NCI-H2029 (cell line): ENCODE data around the gene UTS2R.

ENCODE experiments used
- DNase-seq: peaks from one replicate; lab custom pipeline; 2025; lab: John Stamatoyannopoulos, UW

Gene UTS2R

DNA sequence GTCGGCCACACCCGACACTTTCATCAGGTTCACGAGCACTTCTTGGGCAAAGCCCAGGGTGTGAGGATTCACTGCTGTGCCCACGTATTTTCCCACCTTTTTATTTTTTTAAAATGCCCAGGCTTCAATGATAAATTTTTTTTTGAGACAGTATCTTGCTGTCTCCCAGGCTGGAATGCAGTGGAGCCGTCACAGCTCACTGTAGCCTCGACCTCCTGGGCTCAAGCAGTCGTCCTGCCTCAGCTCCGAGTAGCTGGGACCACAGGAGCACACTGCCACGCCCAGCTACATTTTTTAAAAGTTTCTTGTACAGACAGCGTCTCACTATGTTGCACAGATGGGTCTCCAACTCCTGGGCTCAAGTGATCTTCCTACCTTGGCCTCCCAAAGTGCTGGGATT, 17.8 kb downstream of the UTS2R start:
- DNase-seq = no peak

DNA sequence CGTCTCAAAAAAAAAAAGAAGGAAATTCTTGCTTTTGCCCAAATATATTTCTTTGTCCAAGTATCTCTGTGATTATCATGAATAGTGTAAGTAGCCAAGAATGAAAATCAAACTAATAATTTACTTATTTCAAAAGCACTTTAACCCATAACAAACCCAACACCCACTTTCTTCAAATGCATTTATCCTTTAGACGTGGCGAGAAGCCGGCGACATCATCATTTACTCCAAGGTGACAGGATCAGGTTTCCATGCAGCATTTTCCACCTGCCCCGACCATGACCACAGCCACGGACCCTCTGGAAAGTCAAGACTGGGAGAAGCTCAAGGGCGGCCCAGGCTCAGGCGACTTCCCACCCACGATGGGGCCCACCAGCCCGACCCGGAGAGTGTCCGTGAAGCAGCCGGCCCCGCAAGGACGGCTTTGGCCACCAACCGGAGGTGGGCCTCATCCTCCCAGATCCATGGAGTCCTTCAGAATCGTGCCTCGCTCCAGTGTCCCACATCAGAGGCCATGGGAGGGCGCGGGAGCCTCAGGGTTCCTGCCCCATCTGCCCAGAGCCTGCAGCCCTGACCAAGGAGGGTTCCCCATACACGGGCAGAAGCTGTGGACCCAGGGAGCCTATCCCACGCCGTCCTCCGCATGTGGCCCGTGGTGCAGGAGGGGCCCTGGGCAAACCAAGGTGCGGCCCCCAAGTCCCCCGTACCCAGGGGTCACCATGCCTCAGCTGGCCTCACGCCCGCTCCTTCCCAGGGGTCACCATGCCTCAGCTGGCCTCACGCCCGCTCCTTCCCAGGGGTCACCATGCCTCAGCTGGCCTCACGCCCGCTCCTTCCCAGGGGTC, 18.7 kb downstream of the UTS2R start:
- DNase-seq = no peak

DNA sequence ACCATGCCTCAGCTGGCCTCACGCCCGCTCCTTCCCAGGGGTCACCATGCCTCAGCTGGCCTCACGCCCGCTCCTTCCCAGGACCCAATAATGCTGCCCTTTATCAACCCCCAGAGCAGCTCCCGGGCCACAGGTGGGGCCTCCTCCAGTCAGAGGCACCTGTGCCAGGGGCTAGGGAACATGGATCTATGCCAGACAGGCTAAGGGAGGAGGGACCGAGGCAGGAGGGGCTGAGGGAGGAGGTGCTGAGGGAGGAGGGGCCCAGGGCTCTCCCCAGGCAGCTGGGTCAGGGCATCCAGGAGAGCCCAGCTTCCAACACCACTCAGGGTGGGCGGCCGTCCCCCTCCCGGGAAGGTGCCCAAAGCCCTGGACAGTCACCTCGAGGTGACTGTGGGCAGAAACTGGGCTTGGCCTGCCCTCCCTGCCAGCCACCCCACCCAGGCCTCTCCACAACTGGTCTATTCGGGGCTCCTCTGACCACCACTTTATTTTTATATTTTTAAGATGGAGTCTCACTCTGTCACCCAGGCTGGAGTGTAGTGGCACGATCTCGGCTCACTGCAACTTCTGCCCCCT, 19.4 kb downstream of the UTS2R start:
- no peak for DNase-seq

DNA sequence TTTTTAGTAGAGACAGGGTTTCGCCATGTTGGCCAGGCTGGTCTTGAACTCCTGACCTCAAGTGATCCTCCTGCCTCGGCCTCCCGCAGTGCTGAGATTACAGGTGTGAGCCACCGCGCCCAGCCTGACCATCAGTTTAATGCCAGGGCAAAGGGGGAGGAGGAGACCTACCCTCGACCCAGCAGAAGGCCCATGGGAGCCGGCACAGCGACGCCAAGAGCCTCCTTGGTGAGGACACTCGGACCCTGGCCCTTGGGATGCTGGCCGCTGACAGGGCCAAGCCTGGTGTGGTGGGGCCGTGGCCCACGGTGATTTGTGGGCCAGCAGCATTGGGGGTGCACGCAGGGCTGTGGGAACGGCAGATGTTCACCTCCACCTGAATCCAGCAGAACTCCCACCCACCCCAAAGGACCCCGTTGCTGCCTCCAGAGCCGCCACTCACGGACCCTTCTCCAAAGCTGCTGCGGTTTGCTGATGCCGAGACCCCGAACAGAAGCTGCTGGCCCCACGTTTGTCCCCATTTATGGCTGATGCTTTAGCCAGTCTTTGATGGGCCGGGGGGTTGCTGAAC, 20.0 kb downstream of the UTS2R start:
- no peak for DNase-seq

DNA sequence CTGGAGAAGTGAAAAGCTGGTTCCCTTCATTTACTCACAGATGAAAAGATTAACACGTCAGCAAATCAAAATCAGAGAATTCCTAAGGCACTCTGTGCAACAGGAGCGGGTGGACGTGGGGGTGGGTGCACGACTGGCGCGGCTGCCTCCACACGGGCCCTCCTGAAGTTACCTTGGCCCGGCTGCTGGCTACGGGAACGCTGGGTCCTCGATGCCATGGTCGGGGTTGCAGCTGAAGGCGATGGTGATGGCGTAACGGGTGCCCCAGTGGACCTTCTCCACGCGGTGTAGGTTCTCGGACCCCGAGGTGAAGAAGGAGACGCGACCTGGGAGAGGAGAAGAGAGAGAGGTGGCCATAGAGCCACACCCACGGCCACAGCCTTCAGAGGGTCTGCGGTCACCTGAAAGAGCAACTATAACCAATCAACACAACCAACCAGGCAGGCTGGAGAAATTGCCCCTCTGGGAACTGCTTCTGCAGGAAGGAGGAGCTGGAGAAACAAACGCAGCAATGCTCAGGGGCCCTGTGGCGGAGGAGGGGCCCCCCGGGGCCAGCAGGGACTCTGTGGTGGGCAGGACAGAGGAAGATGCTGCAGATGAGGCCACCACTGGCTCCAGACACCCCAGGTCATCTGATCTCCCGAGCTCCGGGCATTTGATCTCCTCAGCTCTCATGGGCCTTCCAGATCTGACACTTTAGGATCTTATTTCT, 20.8 kb downstream of the UTS2R start:
- no peak for DNase-seq

DNA sequence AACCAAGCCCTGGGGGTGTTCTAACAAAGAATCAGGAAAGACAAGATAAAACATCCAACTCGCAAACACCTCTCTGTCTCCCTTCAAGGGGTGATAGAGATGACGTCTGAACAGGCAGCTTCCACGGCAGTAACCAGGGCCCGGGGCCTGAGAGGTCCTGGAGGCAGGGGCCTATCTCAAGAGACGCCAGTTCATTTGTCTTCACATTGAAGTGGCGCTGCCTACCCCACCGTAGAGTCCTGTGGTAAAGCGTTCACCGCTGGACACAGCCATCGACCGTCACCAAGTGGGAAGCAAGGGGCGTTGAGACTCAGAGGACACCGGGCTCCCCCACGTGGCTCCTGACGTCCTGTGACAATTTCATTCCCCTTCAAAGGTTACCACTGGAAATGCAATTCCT, 21.4 kb downstream of the UTS2R start:
- DNase-seq = no peak

DNA sequence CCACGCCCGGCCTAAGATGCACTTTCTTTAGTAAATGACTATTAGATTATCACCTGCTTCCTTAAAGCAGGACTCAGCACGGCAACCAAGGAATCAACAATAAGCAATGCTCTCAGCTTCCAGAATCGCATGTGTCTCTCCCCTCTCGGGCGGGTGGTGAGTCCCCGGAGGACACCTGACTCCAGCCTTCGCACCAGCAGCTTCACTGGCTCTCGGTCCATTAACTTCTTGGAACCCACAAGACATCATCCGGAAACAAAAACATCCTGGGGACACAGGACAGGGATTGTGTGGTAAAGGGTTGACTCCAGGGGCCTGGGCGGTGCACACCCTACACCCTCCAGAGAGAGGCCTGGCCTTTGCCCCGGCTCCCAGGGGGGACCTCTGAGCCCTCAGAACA, 22.7 kb downstream of the UTS2R start:
- DNase-seq = no peak

DNA sequence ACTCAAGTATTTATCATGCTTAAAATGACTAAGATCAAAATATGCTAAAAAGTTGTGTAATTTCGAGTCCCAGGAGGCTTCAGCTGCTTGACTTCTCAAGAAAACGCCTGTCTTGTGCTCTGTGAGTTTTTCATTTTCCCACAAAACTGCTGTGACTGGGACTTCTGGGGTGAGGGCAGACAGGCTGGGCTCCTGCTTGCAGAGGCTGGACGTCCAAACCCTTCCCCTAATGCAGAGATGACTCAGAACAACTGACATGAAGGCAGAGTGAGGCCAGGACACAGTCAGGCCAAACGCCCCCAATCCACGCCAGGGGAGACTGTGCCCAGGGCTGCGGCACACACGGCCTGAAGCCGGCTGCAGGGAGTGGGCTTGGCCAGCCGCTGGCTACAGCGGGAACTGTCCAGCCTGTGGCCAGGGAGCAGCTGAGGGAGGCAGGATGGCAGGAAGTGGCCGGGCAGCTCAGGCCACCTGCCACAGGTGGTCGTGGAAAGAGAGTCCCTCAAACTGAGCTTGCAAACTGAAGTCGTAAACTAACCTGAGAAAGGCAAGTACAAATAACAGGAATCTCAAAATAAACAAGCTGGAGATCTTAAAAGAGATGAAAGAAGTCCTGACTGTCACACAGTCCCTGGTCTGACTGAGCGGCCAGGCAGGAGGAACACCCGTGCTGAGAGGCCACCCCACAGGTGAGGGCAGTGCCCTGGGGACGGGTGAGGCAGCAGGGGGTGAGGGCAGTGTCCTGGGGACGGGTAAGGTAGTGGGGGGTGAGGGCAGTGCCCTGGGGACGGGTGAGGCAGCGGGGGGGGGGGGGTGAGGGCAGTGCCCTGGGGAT, 25.3 kb downstream of the UTS2R start:
- no peak for DNase-seq

DNA sequence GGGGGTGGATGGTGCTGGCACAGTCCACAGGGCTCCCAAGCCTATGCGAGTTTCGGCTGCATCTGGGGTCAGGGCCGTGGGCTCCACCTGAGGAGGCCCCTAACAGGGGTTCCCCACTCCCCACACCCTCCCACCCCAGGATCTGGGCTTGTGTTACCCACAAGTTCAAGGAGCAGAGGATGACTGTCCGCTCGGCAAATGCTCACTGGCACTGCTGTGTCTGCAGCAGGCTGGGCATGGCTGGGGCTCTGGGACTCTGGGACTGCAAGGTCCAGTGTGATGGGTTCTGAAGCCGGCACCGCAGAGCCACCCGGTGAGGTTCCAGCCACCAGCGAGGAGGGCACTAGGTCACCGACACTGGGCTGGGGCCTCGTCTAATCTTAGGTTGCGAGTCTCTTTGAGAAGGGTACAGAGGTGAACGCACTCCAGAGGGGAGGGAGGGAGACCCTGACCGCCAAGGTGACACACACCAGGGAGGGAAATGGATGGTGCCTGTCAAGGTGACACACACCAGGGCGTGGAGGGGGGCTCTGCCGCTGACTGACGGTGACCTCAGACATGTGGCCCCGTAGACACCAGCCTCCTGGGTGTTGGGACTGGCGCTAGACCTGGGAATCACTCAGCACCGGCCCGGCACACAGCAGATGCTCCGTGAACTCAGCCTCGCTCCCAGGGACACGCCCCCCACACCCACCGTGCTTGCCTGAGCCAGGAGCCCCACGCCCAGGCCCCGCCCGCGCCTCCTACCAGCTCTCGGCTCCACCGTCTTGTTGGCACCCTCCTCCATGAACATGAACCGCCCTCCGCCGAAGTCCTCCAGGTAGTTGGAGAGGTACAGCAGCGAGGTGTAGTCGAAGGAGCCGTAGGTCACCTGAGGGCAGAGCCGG, 26.1 kb downstream of the UTS2R start:
- DNase-seq = no peak

DNA sequence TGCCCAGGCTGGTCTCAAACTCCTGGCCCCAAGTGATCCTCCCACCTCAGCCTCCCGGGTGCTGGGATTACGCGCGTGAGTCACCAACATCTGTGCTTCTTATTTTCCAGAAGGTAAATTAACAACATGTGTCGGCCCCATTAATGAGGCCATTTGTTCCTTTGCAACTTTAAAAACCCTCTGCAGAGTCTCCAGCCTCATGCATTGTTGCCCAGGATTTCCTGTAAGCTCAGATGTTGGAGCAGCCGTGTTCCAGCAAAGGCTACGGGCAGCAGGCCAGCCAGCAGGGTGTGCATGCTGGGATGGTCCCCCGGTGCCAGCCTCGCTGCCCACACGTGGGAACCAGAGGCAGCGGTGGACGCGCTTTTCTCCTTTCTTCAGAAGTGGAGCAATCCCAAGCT, 27.5 kb downstream of the UTS2R start:
- DNase-seq = no peak

DNA sequence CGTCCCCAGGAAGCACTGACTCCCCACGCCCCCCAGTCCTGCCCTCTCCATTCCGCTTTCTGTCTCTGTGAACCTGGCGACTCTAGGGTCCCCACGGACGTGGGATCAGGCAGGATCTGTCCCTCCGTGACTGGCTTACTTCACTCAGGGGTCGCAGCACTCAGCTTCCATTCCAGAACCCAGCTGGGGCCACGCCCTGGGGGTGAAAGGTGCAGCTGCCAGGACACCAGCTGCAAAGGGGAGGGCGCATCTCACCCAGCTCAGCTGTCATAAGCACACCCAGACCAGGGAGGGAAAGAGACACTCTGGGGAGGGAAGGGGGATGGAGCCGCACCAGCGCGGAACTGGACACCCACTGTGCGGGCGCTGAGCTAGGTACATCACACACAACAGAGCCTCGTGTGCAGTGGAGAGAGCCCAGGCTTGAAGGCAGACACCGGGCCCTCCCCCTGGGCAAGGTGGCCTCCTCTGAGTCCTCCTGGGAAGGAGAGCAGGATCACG, 28.1 kb downstream of the UTS2R start:
- DNase-seq = no peak

DNA sequence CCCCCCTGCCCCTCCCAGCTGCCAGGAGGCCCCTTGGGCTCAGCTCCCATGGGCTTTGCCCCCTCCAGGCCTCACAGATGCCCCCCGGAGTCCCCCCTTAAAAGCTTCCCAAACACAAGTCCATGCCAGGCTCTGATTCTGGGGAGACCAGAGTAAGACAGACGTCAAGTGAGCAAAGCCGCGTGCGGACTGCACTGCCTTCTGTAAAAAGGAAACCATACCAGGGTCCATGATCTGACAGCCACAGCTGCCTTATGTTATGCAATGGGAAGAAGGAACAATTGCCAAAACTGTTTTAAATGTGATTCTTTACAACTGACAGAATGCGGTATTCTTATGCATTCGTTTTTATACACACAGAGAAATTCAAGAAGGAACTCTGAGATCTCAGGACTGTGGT, 28.6 kb downstream of the UTS2R start:
- no peak for DNase-seq

DNA sequence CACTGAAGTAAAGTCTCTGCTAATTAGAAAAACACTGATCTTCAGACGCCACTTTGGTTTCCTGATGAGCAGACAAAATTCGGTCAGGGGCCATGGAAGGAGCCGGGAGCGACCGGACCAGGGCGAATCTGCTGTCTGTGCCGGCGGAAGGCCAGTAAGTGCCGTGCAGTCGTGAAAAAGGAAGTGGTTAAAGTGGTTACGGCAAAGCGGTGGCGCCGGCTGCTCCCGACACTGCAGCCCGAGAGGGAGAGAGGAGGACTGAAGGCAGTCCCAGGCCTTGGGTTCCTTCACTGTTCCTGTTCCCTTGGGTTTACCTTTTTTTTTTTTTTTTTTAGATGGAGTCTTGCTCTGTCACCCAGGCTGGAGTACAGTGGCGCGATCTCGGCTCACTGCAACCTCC, 29.3 kb downstream of the UTS2R start:
- no peak for DNase-seq

DNA sequence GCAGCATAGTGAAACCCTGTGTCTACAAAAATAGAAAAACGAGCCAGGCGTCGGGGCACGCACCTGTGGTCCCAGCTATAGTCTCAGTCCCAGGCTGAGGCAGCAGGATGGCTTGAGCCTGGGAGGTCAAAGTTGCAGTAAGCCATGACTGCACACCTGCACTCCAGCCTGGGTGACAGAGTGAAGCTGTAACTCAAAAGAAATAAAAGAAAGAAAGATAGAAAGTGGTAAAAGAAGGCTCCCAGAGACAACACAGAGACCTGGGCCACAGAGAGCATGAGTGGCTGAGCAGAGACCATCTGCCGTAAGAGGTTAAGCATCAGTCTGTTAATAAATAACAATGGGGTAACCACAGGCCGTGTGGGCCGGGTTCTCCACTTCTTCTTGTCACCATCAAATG, 31.3 kb downstream of the UTS2R start:
- no peak for DNase-seq

DNA sequence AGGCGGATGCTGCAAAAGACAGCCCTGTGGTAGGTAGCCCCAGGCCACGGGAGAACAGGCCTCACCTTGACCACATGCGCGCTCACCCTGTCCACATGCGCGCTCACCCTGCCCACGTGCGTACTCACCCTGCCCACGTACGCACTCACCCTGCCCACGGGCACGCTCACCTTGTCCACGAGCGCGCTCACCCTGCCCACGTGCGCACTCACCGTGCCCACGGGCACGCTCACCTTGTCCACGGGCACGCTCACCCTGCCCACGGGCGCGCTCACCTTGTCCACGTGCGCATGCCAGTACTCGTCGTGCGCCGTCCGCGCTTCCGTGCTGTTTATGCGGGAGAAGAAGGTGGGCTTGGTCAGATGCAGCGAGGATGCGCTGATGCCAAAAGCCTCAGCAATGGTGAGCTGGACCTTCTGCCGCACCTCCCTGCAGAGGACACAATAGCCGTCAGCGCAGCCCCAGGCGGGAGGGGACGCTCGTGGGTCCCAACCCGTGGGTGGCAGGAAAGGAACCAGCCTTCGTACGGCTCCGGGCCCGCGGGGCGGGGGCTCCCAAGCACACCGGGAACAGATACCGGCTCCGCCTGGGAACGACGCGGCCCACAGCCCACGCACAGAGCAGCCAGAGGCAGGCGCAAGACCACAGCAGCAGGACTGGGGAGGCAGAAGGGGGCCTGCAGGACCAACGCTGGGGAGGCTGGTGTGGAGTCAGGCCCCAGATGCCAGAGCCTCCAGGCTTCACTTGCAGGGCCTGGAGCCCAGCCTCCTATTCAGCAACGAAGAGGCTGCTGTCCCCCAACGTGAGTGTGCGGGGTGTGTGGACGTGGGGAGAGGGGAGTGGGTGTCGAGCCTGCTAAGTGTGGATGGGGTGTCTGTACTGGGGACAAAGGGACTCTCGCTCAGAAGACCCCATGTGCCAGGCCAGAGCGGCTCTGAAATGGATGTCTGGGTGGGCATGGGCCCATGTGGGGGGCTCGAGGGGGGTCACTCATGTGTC, 32.4 kb downstream of the UTS2R start:
- DNase-seq = no peak

DNA sequence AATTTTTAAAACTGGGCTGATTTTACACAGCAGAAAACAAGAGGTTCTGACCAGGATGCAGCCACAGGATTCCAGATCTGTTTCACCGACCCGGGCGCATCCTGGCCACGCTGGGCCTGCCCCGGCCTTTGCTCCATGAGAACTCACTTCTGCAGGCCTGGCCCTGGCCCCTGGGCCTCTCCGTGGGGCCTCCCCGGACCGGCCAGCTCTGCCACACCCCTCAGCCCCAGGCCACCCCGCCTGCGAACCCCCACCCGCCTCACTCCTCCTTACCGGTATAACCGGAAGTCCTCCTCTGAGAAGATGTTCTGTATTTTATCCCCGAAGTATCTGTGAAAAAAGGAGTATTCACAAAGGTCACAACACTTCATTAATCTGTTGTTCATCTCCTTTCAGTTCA, 33.5 kb downstream of the UTS2R start:
- DNase-seq = no peak

DNA sequence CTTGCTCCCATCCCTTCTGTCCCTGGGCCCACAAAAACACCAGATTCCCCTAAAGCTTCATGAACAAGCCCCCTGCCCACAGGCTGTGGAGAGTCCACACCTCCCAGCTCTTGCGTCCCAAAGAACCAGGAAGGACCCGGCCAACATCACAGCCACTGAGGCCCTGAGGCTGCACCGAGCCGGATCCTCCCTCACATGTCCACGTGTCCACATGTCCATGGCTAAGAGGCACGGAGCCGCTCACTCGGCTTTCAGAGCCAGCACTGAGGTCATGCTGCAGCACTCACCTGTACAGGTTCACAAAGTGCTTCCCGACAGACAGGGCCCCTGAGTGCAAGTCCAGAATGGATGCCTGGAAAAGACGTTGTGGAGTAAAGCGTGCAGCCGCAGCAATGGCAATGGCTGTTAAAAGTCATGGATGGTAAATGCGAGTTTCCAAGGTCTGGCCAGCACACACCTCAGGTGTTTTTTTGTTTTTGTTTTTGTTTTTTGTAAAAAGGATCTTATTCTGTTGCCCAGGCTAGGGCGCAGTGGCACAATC, 34.6 kb downstream of the UTS2R start:
- no peak for DNase-seq

DNA sequence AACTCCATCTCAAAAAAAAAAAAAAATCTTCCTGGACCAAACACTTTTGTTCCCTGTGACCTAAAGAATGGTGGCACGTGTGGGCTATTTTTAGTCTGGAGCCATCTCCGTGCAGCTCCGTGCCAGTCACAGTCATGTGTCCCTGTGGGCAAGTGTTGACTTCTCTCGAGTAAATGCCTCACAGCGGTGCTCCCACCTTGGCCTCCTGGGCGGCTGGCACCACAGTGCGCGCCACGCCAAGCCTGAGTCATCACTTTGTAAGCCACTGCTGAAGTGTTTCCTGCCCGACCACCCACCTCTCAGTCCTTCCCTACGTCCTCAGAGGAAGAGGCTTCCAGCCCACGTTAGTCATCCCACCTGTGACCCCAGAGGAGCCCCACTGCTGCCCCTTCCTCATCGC, 35.7 kb downstream of the UTS2R start:
- no peak for DNase-seq

DNA sequence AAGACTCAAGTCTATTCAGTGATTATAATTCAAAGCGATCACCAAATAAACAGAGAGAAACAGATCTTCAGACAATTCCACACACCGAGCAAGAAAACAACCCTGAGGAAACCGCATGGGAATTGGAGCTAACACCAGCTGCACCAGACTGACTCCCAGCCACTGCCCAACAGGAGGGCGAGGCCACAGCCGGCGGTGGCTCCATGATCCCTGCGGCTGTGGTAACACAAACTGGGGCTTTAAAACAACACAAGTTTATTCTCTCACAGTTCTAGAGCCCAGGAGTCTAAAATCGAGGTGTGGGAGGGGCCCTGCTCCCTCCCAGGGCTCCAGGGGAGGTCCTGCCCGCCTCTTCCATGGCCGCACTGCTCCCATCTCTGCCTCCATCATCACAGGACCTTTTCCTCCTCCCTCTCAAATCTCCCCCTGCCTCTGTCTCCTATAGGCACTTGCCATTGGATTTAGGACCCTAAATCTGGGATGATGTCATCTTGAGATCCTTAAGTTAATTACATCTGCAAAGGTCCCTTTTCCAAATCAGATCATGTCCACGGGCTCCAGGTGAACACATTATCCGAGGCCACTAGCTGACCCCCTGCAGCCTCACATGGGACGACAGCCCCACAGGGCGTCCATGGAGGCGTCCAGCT, 36.8 kb downstream of the UTS2R start:
- no peak for DNase-seq
